Keratinocyte (primary cell): ENCODE data around the gene FBXW7. TPM values are rescaled to one million over a fixed set of nuclear protein-coding genes. Genes with fewer than 3 reads are reported as not detected.

ENCODE experiments used
- DNase-seq: peaks from one replicate; pipeline ENCODE4 v3.0.0-alpha.2; 2011; ENCODE audit warnings: low read depth, missing footprints, low spot score
- FAIRE-seq: peaks from 2 replicates; lab custom pipeline; 2011; peaks lifted over from hg19 to GRCh38; lab: Jason Lieb, UNC
- H2AFZ ChIP-seq: 2 replicates; pipeline ENCODE4 v1.6.0; 2012; ENCODE audit warnings: low read length, control low read depth, inconsistent platforms; ENCODE audit not compliant: control insufficient read depth
- H3K27ac ChIP-seq: 2 replicates; pipeline ENCODE4 v1.5.1; 2011; ENCODE audit warnings: low read length; ENCODE audit not compliant: control insufficient read depth, insufficient read depth
- H3K27me3 ChIP-seq: 3 replicates; pipeline ENCODE4 v1.6.0; 2011; ENCODE audit warnings: low read length; ENCODE audit not compliant: control insufficient read depth, insufficient read depth; ENCODE audit errors: extremely low read depth
- H3K36me3 ChIP-seq, 2 experiments: 2 replicates in 1 of 2; 3 replicates in 1 of 2; pipeline ENCODE4 v1.5.1; 2011; ENCODE audit warnings: low read length in 2 of 2, mild to moderate bottlenecking in 1 of 2; ENCODE audit not compliant: control insufficient read depth in 2 of 2, insufficient read depth in 2 of 2; ENCODE audit errors: extremely low read depth in 1 of 2
- H3K4me1 ChIP-seq: 3 replicates; pipeline ENCODE4 v1.5.1; 2011; ENCODE audit warnings: low read length; ENCODE audit not compliant: control insufficient read depth, insufficient read depth; ENCODE audit errors: extremely low read depth
- H3K4me2 ChIP-seq: 3 replicates; pipeline ENCODE4 v1.6.0; 2011; ENCODE audit warnings: low read depth, low read length; ENCODE audit not compliant: control insufficient read depth, insufficient read depth; ENCODE audit errors: extremely low read depth
- H3K4me3 ChIP-seq, 3 experiments: fragments of 200-600 bp in 1 of 3; sonication (generic) in 1 of 3; 2 replicates in 2 of 3; 3 replicates in 1 of 3; pipeline ENCODE4 v1.5.1; 2011 to 2016; ENCODE audit warnings: low read length in 3 of 3, mild to moderate bottlenecking in 3 of 3, control low read depth in 2 of 3, inconsistent platforms in 1 of 3, low read depth in 1 of 3, mixed read lengths in 1 of 3, mixed run types in 1 of 3, moderate library complexity in 1 of 3; ENCODE audit not compliant: control insufficient read depth in 2 of 3, insufficient read depth in 2 of 3; ENCODE audit errors: extremely low read depth in 1 of 3
- H3K79me2 ChIP-seq: 2 replicates; pipeline ENCODE4 v1.6.0; 2012; ENCODE audit warnings: low read length; ENCODE audit not compliant: control insufficient read depth, insufficient read depth
- H3K9ac ChIP-seq: 3 replicates; pipeline ENCODE4 v1.6.0; 2011; ENCODE audit warnings: low read length; ENCODE audit not compliant: control insufficient read depth, insufficient read depth; ENCODE audit errors: extremely low read depth
- H3K9me1 ChIP-seq: 3 replicates; pipeline ENCODE4 v1.6.0; 2011; ENCODE audit warnings: low read length; ENCODE audit not compliant: control insufficient read depth, insufficient read depth; ENCODE audit errors: extremely low read depth
- H3K9me3 ChIP-seq: 2 replicates; pipeline ENCODE4 v1.5.1; 2012; ENCODE audit warnings: low read depth, low read length; ENCODE audit not compliant: control insufficient read depth
- H4K20me1 ChIP-seq: 3 replicates; pipeline ENCODE4 v1.6.0; 2011; ENCODE audit warnings: low read length; ENCODE audit not compliant: control insufficient read depth, insufficient read depth; ENCODE audit errors: extremely low read depth
- CTCF ChIP-seq, 3 experiments: IDR thresholded peaks in 1 of 3; conservative IDR thresholded peaks in 1 of 3; optimal IDR thresholded peaks in 1 of 3; 2 replicates in 2 of 3; 3 replicates in 1 of 3; pipeline versions ENCODE3 to v1.5.1; 2011; ENCODE audit warnings: low read length in 3 of 3, mild to moderate bottlenecking in 3 of 3, moderate library complexity in 2 of 3, control low read depth in 1 of 3, inconsistent platforms in 1 of 3; ENCODE audit not compliant: insufficient read depth in 2 of 3; ENCODE audit errors: extremely low read depth in 1 of 3
- EZH2 ChIP-seq: IDR thresholded peaks from one replicate; pipeline ENCODE4 v1.6.1; 2012; ENCODE audit warnings: inconsistent platforms, mild to moderate bottlenecking, low read length, moderate library complexity
- dilution Hi-C: fragments of 300-500 bp; cut with MboI; formaldehyde crosslinking; loops from one replicate; pipeline ENCODE4 v1.7.0; 2020; ENCODE audit warnings: low sequenced_read_pairs; ENCODE audit not compliant: extremely low pct_ligation_motif_present
- polyA plus RNA-seq, 5 experiments: library from polyadenylated mRNA; depleted of rRNA in 3 of 5; stranded (reverse) in 3 of 5; stranded (forward) in 1 of 5; unstranded in 1 of 5; fragments of >200 nt; gene quantifications; 1 replicate in 1 of 5; 2 replicates in 3 of 5; 3 replicates in 1 of 5; pipeline versions ENCODE4 v1.2.1 to v1.2.3, GENCODE V29; 2011 to 2012; ENCODE audit warnings: missing spikeins in 2 of 5, low read depth in 1 of 5, low replicate concordance in 1 of 5

The FBXW7 gene
- polyA plus RNA-seq, 1 donor (not counting 4 experiments of a cell fraction or from before 2014, with no cell fraction given), result 39.6 TPM

GRCh38 chr4:152540941-152541340 is 5.0 kb upstream of the FBXW7 start:
- no peak for DNase-seq
- no peak for FAIRE-seq
- H3K9me3 ChIP-seq, result no peaks in the 10 kb centered on the region
- peaks cover 10% of the 10 kb centered on the region for H3K4me1 ChIP-seq
- peaks cover 5% of the 10 kb centered on the region for H3K9me1 ChIP-seq
- no peak overlapping the region for H3K4me2 ChIP-seq
- dilution Hi-C loops, result no loop called here
- H4K20me1 ChIP-seq, result no peaks in the 10 kb centered on the region
- peaks cover 36% of the 10 kb centered on the region for H3K79me2 ChIP-seq
- H2AFZ ChIP-seq, result no peak overlapping the region
- H3K36me3 ChIP-seq, result no peaks in the 10 kb centered on the region
- no peak for TF ChIP-seq CTCF (optimal IDR thresholded peaks at IDR 0.05 in 1 of 3, IDR thresholded peaks at IDR 0.05 in 1 of 3, conservative IDR thresholded peaks at IDR 0.05 in 1 of 3; ENCODE audit: extremely low read depth in 1 of 3, insufficient read depth in 2 of 3, low read length in 3 of 3)
- no peak for TF ChIP-seq EZH2
- H3K4me3 ChIP-seq, result no peak overlapping the region
- no peak overlapping the region for H3K27ac ChIP-seq
- H3K9ac ChIP-seq, result no peak overlapping the region
- H3K27me3 ChIP-seq, result no peaks in the 10 kb centered on the region

- Histone ChIP-seq H4K20me1 (no peaks in the 10 kb centered on the region), H3K9me3 (no peaks in the 10 kb centered on the region), H3K27ac (no peak overlapping the region), H3K4me2 (no peak overlapping the region), H3K9ac (no peak overlapping the region), H3K9me1 (peaks cover 5% of the 10 kb centered on the region), H3K79me2 (peaks cover 39% of the 10 kb centered on the region), H3K27me3 (no peaks in the 10 kb centered on the region), H3K4me1 (peaks cover 10% of the 10 kb centered on the region), H2AFZ (no peak overlapping the region), H3K36me3 (no peaks in the 10 kb centered on the region), H3K4me3 (no peak overlapping the region)
- dilution Hi-C loops, result no loop called here
- TF ChIP-seq CTCF (optimal IDR thresholded peaks at IDR 0.05 in 1 of 3, IDR thresholded peaks at IDR 0.05 in 1 of 3, conservative IDR thresholded peaks at IDR 0.05 in 1 of 3; ENCODE audit: extremely low read depth in 1 of 3, insufficient read depth in 2 of 3, low read length in 3 of 3), result no peak
- no peak for TF ChIP-seq EZH2
- FAIRE-seq (no peak), DNase-seq (no peak)
Measured at GRCh38 chr4:152540293-152540674, 4.4 kb upstream of the FBXW7 start.
